Spleen (tissue), 11 donors: Measurements from ENCODE around the gene ZNRF3. TPM values are rescaled to one million over a fixed set of nuclear protein-coding genes. Genes with fewer than 3 reads are reported as not detected.

Source experiments
- DNase-seq: peaks from one replicate; pipeline ENCODE4 v3.0.0-alpha.2; 2020
- H3K27ac ChIP-seq, 8 donors: fragments of 200-600 bp; sonication (generic) in 7 of 8; 1 replicate in 4 of 8; 2 replicates in 4 of 8; pipeline versions ENCODE4 v1.5.0 to v1.8.0; 2016 to 2021; ENCODE audit warnings: inconsistent platforms in 4 of 8, mild to moderate bottlenecking in 4 of 8, moderate library complexity in 1 of 8
- H3K27me3 ChIP-seq, 7 donors: fragments of 200-600 bp; sonication (generic) in 6 of 7; replicated peaks in 1 of 7; 1 replicate in 4 of 7; 2 replicates in 3 of 7; pipeline versions ENCODE4 v1.5.0 to v1.8.0; 2016 to 2021; ENCODE audit warnings: inconsistent platforms in 3 of 7, mild to moderate bottlenecking in 1 of 7
- H3K36me3 ChIP-seq, 6 donors: fragments of 200-600 bp; sonication (generic) in 5 of 6; 1 replicate in 4 of 6; 2 replicates in 2 of 6; pipeline versions ENCODE4 v1.5.0 to v1.8.0; 2016 to 2021; ENCODE audit warnings: inconsistent platforms in 2 of 6
- H3K4me1 ChIP-seq, 6 donors: fragments of 200-600 bp; sonication (generic) in 5 of 6; 1 replicate in 3 of 6; 2 replicates in 3 of 6; pipeline versions ENCODE4 v1.5.0 to v1.8.0; 2016 to 2021; ENCODE audit warnings: inconsistent platforms in 3 of 6
- H3K4me3 ChIP-seq, 8 donors: fragments of 200-600 bp; sonication (generic) in 7 of 8; 1 replicate in 4 of 8; 2 replicates in 4 of 8; pipeline versions ENCODE4 v1.5.0 to v1.8.0; 2016 to 2021; ENCODE audit warnings: inconsistent platforms in 4 of 8, mild to moderate bottlenecking in 4 of 8, moderate library complexity in 2 of 8
- H3K9me3 ChIP-seq, 8 donors: fragments of 200-600 bp; sonication (generic) in 7 of 8; 1 replicate in 4 of 8; 2 replicates in 4 of 8; pipeline versions ENCODE4 v1.5.0 to v1.8.0; 2016 to 2021; ENCODE audit warnings: inconsistent platforms in 4 of 8
- POLR2A ChIP-seq, 3 donors: fragments of 450-650 bp; IDR thresholded peaks; one replicate each; pipeline ENCODE4 v1.5.1; 2017; ENCODE audit warnings: antibody characterized with exemption in 3 of 3, mild to moderate bottlenecking in 1 of 3
- POLR2AphosphoS5 ChIP-seq, 3 donors: sonication (generic); formaldehyde crosslinking; IDR thresholded peaks; one replicate each; pipeline ENCODE4 v1.5.1; 2017; ENCODE audit warnings: antibody characterized with exemption in 3 of 3
- WGBS, 5 donors: extraction: QIAGEN DNeasy Blood & Tissue Kit in 3 of 5; methylation state at CpG; one replicate each; pipeline versions ENCODE4 v1.1.5 to v1.1.7; 2013 to 2018; 5-methylcytosine and 5-hydroxymethylcytosine counted together
- intact Hi-C: fragments of 100-400 bp; cut with DNase I; formaldehyde crosslinking; loops from one replicate; pipeline ENCODE4 v1.15.0; 2023; ENCODE audit warnings: low total_unique reads
- polyA plus RNA-seq, 3 donors: library from polyadenylated mRNA; stranded (reverse); fragments of 200-250 nt; gene quantifications; one replicate each; pipeline ENCODE4 v1.2.1, GENCODE V29; 2013
- total RNA-seq, 7 donors: library from RNA; depleted of rRNA in 3 of 7; stranded (reverse); fragments of >200 nt in 3 of 7; fragmentation: NEBNext Ultra II Directional in 4 of 7; extraction: Animal tissue kit (Norgen Biotek cat#: 25700) in 4 of 7; gene quantifications; one replicate each; pipeline versions ENCODE4 v1.1.0 to v1.2.1, GENCODE V29; 2016 to 2021
- TF ChIP-seq, protein P1 (sequence below), 11 experiments: fragments of 200-600 bp in 7 of 11; fragments of 450-650 bp in 4 of 11; sonication (generic) in 4 of 11; IDR thresholded peaks in 8 of 11; conservative IDR thresholded peaks in 3 of 11; 1 replicate in 7 of 11; 2 replicates in 4 of 11; pipeline versions ENCODE4 v1.4.0 to v1.8.0; 2016 to 2021; ENCODE audit warnings: antibody characterized with exemption in 11 of 11, inconsistent platforms in 4 of 11, mild to moderate bottlenecking in 1 of 11
- donor health status: healthy with polysubstance abuse.
- donor health status: DM: no; HTN: no; CAD: no; lungs with moderate emphysema.
- donor health status: DM: no; HTN: no; CAD: no.
- donor health status: Bipolar disorder and iron deficiency.
- donor health status: healthy.
- donor health status: DM: no; HTN: no; CAD: no.
- donor health status: DM: yes; HTN: yes; CAD: no.

Gene ZNRF3
- total and polyA plus RNA-seq, 10 donors: 0.15 to 4.5 (median 2.6) TPM

DNA sequence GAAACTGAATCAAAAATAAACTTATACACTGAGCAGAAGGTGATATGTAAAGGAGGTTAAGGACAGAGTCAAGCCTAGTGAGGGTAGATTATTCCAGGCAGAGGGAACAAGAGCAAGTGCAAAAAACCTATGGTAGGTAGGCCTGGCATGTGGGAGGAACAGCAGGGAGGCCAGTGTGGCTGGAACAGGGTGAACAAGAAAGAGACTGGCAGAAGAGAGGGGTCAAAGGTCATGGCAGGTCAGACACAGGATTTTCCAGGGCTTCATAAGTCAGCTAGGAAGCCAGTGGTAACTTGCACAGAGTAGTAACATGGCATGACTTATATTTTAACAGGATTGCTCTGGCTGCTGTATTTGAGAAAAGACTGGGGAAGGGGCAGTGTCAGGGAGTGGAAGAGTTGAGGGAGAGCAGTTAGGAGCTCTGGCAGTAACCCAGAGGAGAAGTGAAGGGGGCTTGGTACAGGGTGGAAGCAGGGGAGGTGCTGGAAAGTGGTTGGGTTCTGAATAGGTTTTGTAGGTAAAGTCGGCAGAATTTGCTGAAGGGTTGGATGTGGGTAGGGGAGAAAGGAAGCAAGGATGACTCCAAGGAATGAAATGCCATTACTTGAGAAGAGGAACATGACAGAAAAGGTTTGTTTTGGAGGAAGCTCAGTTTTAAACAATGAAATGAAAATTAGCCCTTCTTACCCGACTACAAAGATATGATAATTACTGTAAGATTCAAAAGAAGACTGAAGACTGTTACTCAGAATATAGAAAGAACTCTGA is 86.2 kb downstream of the ZNRF3 start:
- Histone ChIP-seq H3K27me3 (no peaks in the 10 kb centered on the region), H3K4me3 (no peak overlapping the region), H3K9me3 (no peaks in the 10 kb centered on the region), H3K27ac (no peak overlapping the region), H3K36me3 (no peaks in the 10 kb centered on the region), H3K4me1 (no peaks in the 10 kb centered on the region)
- WGBS, 5 donors: 85 to 92% (median 87%) methylated on average over 2 of the region's 2 CpGs
- intact Hi-C loops: no loop called here
- DNase-seq: no peak
- TF ChIP-seq POLR2A (IDR thresholded peaks at IDR 0.05): no peak
- TF ChIP-seq, protein P1, sequence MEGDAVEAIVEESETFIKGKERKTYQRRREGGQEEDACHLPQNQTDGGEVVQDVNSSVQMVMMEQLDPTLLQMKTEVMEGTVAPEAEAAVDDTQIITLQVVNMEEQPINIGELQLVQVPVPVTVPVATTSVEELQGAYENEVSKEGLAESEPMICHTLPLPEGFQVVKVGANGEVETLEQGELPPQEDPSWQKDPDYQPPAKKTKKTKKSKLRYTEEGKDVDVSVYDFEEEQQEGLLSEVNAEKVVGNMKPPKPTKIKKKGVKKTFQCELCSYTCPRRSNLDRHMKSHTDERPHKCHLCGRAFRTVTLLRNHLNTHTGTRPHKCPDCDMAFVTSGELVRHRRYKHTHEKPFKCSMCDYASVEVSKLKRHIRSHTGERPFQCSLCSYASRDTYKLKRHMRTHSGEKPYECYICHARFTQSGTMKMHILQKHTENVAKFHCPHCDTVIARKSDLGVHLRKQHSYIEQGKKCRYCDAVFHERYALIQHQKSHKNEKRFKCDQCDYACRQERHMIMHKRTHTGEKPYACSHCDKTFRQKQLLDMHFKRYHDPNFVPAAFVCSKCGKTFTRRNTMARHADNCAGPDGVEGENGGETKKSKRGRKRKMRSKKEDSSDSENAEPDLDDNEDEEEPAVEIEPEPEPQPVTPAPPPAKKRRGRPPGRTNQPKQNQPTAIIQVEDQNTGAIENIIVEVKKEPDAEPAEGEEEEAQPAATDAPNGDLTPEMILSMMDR (IDR thresholded peaks at IDR 0.05 in 8 of 11, conservative IDR thresholded peaks at IDR 0.05 in 3 of 11): no peak

DNA sequence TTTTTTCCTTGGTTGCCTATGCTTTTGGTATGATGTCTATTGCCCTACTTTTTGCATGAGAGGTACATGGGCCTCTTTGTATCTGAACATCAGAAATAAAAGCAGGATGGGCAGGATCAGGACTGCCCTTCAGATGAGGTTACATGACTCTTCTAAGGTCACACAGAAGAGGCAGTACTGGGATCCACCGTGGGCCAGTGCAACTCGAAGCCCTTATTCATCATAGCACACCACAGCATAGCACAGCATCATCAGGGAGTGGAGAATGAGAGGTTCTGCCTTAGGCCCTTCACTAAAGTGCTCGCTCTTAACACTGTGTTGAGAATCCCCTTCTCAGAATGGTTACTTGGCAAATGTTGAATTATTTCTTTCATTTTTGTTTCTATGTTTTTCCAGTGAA is 90.0 kb downstream of the ZNRF3 start:
- peaks cover 0 to 5% (median 0%) of the 10 kb centered on the region in 7 donors for H3K27me3 ChIP-seq
- peaks cover 0 to 6% (median 0%) of the 10 kb centered on the region in 6 donors for H3K4me1 ChIP-seq
- H3K36me3 ChIP-seq: no peaks in the 10 kb centered on the region
- no peaks in the 10 kb centered on the region for H3K9me3 ChIP-seq
- intact Hi-C loops: no loop called here
- 75 to 89% (median 79%) methylated on average over 3 of the region's 3 CpGs for WGBS, 5 donors
- H3K4me3 ChIP-seq: no peak overlapping the region
- no peak overlapping the region for H3K27ac ChIP-seq
- DNase-seq: no peak
- TF ChIP-seq, protein P1 (IDR thresholded peaks at IDR 0.05 in 8 of 11, conservative IDR thresholded peaks at IDR 0.05 in 3 of 11): no peak
- TF ChIP-seq POLR2AphosphoS5 (IDR thresholded peaks at IDR 0.05): no peak

DNA sequence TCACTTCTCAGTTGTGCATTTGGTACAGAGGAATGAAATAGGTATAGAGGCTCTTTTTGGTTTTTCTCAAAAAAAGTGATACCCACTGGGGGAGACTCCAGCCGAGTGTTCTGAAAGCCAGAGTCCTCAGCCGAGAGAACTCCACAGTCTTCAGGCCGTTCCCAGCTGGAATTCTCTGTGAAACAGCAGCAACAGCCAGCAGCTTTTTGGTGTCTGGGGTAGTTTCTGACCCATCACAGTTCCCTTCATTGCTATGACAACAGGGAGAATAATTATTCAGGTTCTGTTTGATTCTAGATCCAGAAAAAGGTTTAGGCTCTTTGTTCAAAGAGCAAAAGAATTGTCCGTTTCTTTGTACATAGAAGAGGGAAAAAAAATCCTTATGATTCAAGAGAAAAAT is 93.7 kb downstream of the ZNRF3 start:
- intact Hi-C loops: no loop called here
- H3K9me3 ChIP-seq: no peaks in the 10 kb centered on the region
- no peaks in the 10 kb centered on the region for H3K36me3 ChIP-seq
- DNase-seq: no peak
- peak overlapping the region in 2 of 8 donors; percentile 22 to 37 for H3K4me3 ChIP-seq
- H3K4me1 ChIP-seq: peaks cover 0 to 6% (median 0%) of the 10 kb centered on the region in 6 donors
- no peak overlapping the region for H3K27ac ChIP-seq
- H3K27me3 ChIP-seq: peaks cover 0 to 5% (median 0%) of the 10 kb centered on the region in 7 donors
- TF ChIP-seq POLR2A (IDR thresholded peaks at IDR 0.05) (no peak), POLR2AphosphoS5 (IDR thresholded peaks at IDR 0.05) (no peak)
- TF ChIP-seq, protein P1 (IDR thresholded peaks at IDR 0.05 in 8 of 11, conservative IDR thresholded peaks at IDR 0.05 in 3 of 11): no peak
- 70 to 91% (median 82%) methylated on average over 4 of the region's 4 CpGs for WGBS, 5 donors

DNA sequence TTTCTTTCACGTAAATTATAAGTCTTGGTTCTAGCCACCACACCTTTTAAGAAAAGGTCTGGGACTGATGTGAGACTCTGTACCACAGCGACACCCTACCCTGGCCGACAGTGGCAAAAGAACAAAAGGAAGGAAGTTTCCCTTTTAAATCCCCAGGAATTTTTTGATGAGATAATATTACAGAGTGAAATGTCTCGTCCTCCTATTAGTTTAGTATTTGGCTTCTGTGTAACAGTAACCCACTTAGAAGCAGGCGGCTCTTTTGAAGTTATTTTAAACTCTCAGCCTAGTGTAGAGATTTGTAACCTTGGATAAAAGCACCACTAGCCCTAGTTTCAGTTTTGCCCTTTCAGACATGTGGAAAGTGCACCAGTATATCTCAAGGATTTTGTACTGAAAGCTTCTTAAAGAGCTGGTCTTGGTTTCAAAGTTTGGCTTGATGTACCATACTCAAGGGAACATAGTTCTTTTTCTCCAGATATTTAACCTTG is 94.2 kb downstream of the ZNRF3 start:
- H3K4me1 ChIP-seq: peaks cover 0 to 6% (median 0%) of the 10 kb centered on the region in 6 donors
- no peaks in the 10 kb centered on the region for H3K36me3 ChIP-seq
- TF ChIP-seq, protein P1 (IDR thresholded peaks at IDR 0.05 in 8 of 11, conservative IDR thresholded peaks at IDR 0.05 in 3 of 11): no peak
- TF ChIP-seq POLR2AphosphoS5 (IDR thresholded peaks at IDR 0.05) (no peak), POLR2A (IDR thresholded peaks at IDR 0.05) (no peak)
- peak overlapping the region in 1 of 8 donors; percentile 11 for H3K27ac ChIP-seq
- DNase-seq: no peak
- intact Hi-C loops: no loop called here
- 51 to 74% (median 64%) methylated on average over 5 of the region's 5 CpGs for WGBS, 5 donors
- peaks cover 0 to 5% (median 0%) of the 10 kb centered on the region in 7 donors for H3K27me3 ChIP-seq
- H3K4me3 ChIP-seq: peak overlapping the region in 2 of 8 donors; percentile 22 to 37
- H3K9me3 ChIP-seq: no peaks in the 10 kb centered on the region
